NCI-H1694 treated with DMSO at 0.1 percent for 48 hours (cell line): ENCODE results near the gene RSRC1.

ENCODE experiments used
- DNase-seq: peaks from one replicate; lab custom pipeline; 2025; lab: John Stamatoyannopoulos, UW

RSRC1 gene

GRCh38 chr3:158128755-158129154 is 18.9 kb downstream of the RSRC1 start:
- no peak for DNase-seq

GRCh38 chr3:158134363-158134762 is 24.5 kb downstream of the RSRC1 start:
- no peak for DNase-seq

GRCh38 chr3:158140396-158140795 is 30.5 kb downstream of the RSRC1 start:
- DNase-seq: no peak

GRCh38 chr3:158148218-158148617 is 38.3 kb downstream of the RSRC1 start:
- no peak for DNase-seq

- DNase-seq: no peak
These were observed 42.3 kb downstream of the RSRC1 start for GRCh38 chr3:158152186-158152585.

GRCh38 chr3:158158969-158159368 is 49.1 kb downstream of the RSRC1 start:
- DNase-seq: no peak

GRCh38 chr3:158159714-158160113 is 49.8 kb downstream of the RSRC1 start:
- DNase-seq: no peak

- DNase-seq: no peak
These were observed 51.1 kb downstream of the RSRC1 start for GRCh38 chr3:158160958-158161357.

GRCh38 chr3:158165141-158165655 is 55.3 kb downstream of the RSRC1 start:
- DNase-seq: no peak

GRCh38 chr3:158165730-158166129 is 55.8 kb downstream of the RSRC1 start:
- DNase-seq: no peak

GRCh38 chr3:158166223-158166622 is 56.3 kb downstream of the RSRC1 start:
- DNase-seq: no peak

GRCh38 chr3:158167737-158168557 is 58.1 kb downstream of the RSRC1 start:
- DNase-seq: no peak

- DNase-seq: no peak
These were observed 59.2 kb downstream of the RSRC1 start for GRCh38 chr3:158169091-158169491.

- no peak for DNase-seq
These were observed 71.2 kb downstream of the RSRC1 start for GRCh38 chr3:158181096-158181495.

- DNase-seq: no peak
These were observed 75.8 kb downstream of the RSRC1 start for GRCh38 chr3:158185711-158186110.

GRCh38 chr3:158200955-158201354 is 91.1 kb downstream of the RSRC1 start:
- no peak for DNase-seq

- DNase-seq: no peak
These were observed 95.4 kb downstream of the RSRC1 start for GRCh38 chr3:158205324-158205723.

- no peak for DNase-seq
These were observed 96.1 kb downstream of the RSRC1 start for GRCh38 chr3:158205994-158206393.

GRCh38 chr3:158210067-158210466 is 100.2 kb downstream of the RSRC1 start:
- no peak for DNase-seq

GRCh38 chr3:158213461-158213860 is 103.6 kb downstream of the RSRC1 start:
- no peak for DNase-seq

GRCh38 chr3:158217992-158218391 is 108.1 kb downstream of the RSRC1 start:
- no peak for DNase-seq

- DNase-seq: no peak
These were observed 110.7 kb downstream of the RSRC1 start for GRCh38 chr3:158220575-158220974.

- no peak for DNase-seq
These were observed 111.5 kb downstream of the RSRC1 start for GRCh38 chr3:158221426-158221825.

GRCh38 chr3:158226429-158226828 is 116.5 kb downstream of the RSRC1 start:
- no peak for DNase-seq
